A673 (cell line): Measurements from ENCODE around the gene ROM1. TPM values are rescaled to one million over a fixed set of nuclear protein-coding genes. Genes with fewer than 3 reads are reported as not detected.

ENCODE experiments used
- BruUV-seq: library from RNA; stranded (reverse); fragments of 400-500 nt; replicated peaks from 2 replicates; lab custom pipeline; 2021; lab: Mats Ljungman, UMichigan
- CTCF ChIA-PET: fragments of 300-600 bp; sonication (Branson Sonifier 250); formaldehyde crosslinking; loops from one replicate; lab custom pipeline; 2022; ENCODE audit warnings: antibody characterized with exemption; lab: Charles Lee
- POLR2A ChIA-PET: fragments of 300-600 bp; sonication (Branson Sonifier 250); formaldehyde crosslinking; loops from one replicate; lab custom pipeline; 2022; ENCODE audit warnings: antibody characterized with exemption; ENCODE audit not compliant: low non-redundant PET; lab: Charles Lee
- DNase-seq: peaks from one replicate; pipeline ENCODE4 v3.0.0-alpha.2; 2015; ENCODE audit warnings: low spot score
- H3K27ac ChIP-seq: fragments of 200-600 bp; sonication (generic); 2 replicates; pipeline ENCODE4 v1.5.1; 2016; ENCODE audit warnings: mixed run types, low read depth, mild to moderate bottlenecking, mixed read lengths, antibody characterized with exemption, low read length; ENCODE audit not compliant: poor library complexity, severe bottlenecking
- H3K27me3 ChIP-seq: fragments of 200-600 bp; sonication (generic); replicated peaks from 2 replicates; pipeline ENCODE4 v1.6.1; 2017; ENCODE audit warnings: mixed run types, low read depth, mild to moderate bottlenecking, mixed read lengths, antibody characterized with exemption, low read length; ENCODE audit not compliant: insufficient read depth, poor library complexity
- H3K36me3 ChIP-seq: fragments of 200-600 bp; sonication (generic); 2 replicates; pipeline ENCODE4 v1.6.1; 2016; ENCODE audit warnings: mixed run types, mild to moderate bottlenecking, mixed read lengths, antibody characterized with exemption, low read length; ENCODE audit not compliant: insufficient read depth, poor library complexity, severe bottlenecking
- H3K4me1 ChIP-seq: fragments of 200-600 bp; sonication (generic); 2 replicates; pipeline ENCODE4 v1.6.1; 2017; ENCODE audit warnings: mixed run types, mild to moderate bottlenecking, mixed read lengths, antibody characterized with exemption, low read length; ENCODE audit not compliant: insufficient read depth, poor library complexity, severe bottlenecking
- H3K4me3 ChIP-seq: fragments of 200-600 bp; sonication (generic); 2 replicates; pipeline ENCODE4 v1.5.1; 2016; ENCODE audit warnings: low read depth, mixed run types, mild to moderate bottlenecking, mixed read lengths, low read length; ENCODE audit not compliant: poor library complexity, severe bottlenecking
- H3K9me3 ChIP-seq: fragments of 200-600 bp; sonication (generic); 2 replicates; pipeline ENCODE4 v1.6.1; 2016; ENCODE audit warnings: mixed run types, low read depth, mild to moderate bottlenecking, mixed read lengths, antibody characterized with exemption, low read length; ENCODE audit not compliant: poor library complexity, severe bottlenecking
- EZH2 ChIP-seq: fragments of 200-600 bp; sonication (generic); IDR thresholded peaks from 2 replicates; pipeline ENCODE4 v1.6.1; 2017; ENCODE audit warnings: borderline replicate concordance, low read depth, mild to moderate bottlenecking, mixed read lengths, antibody characterized with exemption, low read length; ENCODE audit not compliant: poor library complexity, severe bottlenecking
- intact Hi-C: fragments of 100-400 bp; cut with micrococcal nuclease; formaldehyde crosslinking; loops from one replicate; pipeline ENCODE4 v1.10.0; 2022; ENCODE audit not compliant: unreplicated experiment
- total RNA-seq: library from RNA; stranded (reverse); gene quantifications from 2 replicates; pipeline ENCODE4 v1.2.3, GENCODE V29; 2021
- TF ChIP-seq, protein P1 (sequence below): fragments of 300-800, 200-600 bp; sonication (generic); conservative IDR thresholded peaks from 2 replicates; pipeline ENCODE4 v1.5.1; 2017; ENCODE audit warnings: low read depth, mild to moderate bottlenecking, antibody characterized with exemption, low read length, moderate library complexity, mixed read lengths

The ROM1 gene
- total RNA-seq, 1 experiment from 2014 or later = 1.1 TPM

DNA sequence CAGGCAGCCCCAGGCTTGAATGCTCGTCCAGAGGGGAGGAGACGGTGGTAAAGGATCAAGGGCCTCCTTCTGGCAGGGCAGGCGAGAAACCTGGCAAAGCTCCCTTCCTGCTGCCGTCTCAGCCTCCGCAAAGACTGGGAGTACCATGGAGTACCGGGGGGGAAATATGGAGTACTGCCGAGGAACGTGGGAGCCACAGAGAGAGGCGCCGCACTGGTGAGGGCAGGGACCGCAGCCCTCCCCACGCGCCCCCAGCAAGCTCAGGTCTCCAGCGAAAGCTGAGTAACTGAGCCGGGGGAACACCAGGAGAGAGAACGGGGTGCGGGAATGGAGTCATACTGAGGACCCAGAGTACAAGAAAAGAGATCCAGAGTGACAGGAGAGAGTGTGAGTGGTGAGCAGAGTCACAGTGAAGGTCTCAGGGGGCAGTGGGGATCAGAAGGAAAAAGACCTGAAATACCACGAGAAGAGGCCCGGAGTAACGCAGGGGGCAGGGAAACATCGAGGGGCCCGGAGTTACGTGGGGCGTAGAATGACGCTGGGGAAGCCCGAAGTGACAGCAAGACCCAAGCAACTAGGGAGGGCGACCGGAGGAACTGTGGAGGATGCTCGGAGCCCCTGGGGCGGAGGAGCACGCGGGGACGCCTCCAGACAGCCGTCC is 1.2 kb upstream of the ROM1 start:
- peaks cover 3% of the 10 kb centered on the region for H3K36me3 ChIP-seq
- TF ChIP-seq, protein P1, sequence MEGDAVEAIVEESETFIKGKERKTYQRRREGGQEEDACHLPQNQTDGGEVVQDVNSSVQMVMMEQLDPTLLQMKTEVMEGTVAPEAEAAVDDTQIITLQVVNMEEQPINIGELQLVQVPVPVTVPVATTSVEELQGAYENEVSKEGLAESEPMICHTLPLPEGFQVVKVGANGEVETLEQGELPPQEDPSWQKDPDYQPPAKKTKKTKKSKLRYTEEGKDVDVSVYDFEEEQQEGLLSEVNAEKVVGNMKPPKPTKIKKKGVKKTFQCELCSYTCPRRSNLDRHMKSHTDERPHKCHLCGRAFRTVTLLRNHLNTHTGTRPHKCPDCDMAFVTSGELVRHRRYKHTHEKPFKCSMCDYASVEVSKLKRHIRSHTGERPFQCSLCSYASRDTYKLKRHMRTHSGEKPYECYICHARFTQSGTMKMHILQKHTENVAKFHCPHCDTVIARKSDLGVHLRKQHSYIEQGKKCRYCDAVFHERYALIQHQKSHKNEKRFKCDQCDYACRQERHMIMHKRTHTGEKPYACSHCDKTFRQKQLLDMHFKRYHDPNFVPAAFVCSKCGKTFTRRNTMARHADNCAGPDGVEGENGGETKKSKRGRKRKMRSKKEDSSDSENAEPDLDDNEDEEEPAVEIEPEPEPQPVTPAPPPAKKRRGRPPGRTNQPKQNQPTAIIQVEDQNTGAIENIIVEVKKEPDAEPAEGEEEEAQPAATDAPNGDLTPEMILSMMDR = no peak
- TF ChIP-seq EZH2 = no peak
- peak overlapping the region; percentile 80 for H3K4me3 ChIP-seq
- H3K27me3 ChIP-seq = no peaks in the 10 kb centered on the region
- no peaks in the 10 kb centered on the region for H3K9me3 ChIP-seq
- no TSS peak for BruUV-seq
- peak overlapping the region; percentile 76 for H3K27ac ChIP-seq
- peak; percentile 68 for DNase-seq
- H3K4me1 ChIP-seq = peaks cover 18% of the 10 kb centered on the region
- CTCF ChIA-PET = interaction anchor here (0.7 to 1.2 kb wide), 4 partner anchors 10 to 116 kb away, joined by 3 to 6 read pairs (median 4); partner anchors contain the start of gene MTA2
- intact Hi-C loops = no loop called here
- POLR2A ChIA-PET = interaction anchor here (0.6 to 1.0 kb wide), 2 partner anchors 10 to 21 kb away, joined by 3 to 5 read pairs; partner anchors contain the start of genes MTA2 and TUT1

DNA sequence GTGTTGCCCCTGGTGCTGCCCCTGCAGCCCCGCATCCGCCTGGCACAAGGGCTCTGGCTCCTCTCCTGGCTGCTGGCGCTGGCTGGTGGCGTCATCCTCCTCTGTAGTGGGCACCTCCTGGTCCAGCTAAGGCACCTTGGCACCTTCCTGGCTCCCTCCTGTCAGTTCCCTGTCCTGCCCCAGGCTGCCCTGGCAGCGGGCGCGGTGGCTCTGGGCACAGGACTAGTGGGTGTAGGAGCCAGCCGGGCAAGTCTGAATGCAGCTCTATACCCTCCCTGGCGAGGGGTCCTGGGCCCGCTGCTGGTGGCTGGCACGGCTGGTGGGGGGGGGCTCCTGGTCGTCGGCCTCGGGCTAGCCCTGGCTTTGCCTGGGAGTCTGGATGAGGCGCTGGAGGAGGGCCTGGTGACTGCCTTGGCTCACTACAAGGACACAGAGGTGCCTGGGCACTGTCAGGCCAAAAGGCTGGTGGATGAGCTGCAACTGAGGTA is 278 bp downstream of the ROM1 start:
- TF ChIP-seq, protein P1 = no peak
- TF ChIP-seq EZH2 = no peak
- H3K9me3 ChIP-seq = no peaks in the 10 kb centered on the region
- BruUV-seq = no TSS peak
- POLR2A ChIA-PET = no interaction called here
- peaks cover 11% of the 10 kb centered on the region for H3K4me1 ChIP-seq
- no peak for DNase-seq
- no peaks in the 10 kb centered on the region for H3K27me3 ChIP-seq
- H3K27ac ChIP-seq = peak overlapping the region; percentile 50
- H3K4me3 ChIP-seq = no peak overlapping the region
- intact Hi-C loops = no loop called here
- H3K36me3 ChIP-seq = peaks cover 10% of the 10 kb centered on the region
- CTCF ChIA-PET = no interaction called here

DNA sequence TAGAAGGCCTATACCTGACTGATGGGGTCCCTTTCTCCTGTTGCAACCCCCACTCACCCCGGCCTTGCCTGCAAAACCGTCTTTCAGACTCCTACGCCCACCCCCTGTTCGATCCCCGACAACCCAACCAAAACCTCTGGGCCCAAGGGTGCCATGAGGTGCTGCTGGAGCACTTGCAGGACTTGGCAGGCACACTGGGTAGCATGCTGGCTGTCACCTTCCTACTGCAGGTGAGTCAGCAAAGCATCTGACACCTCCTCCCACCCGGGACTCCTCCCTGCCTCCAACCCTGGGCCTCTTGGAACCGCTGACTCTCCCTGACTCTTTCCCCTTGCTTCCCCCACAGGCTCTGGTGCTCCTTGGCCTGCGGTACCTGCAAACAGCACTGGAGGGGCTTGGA is 1.2 kb downstream of the ROM1 start:
- Histone ChIP-seq H3K27me3 (no peaks in the 10 kb centered on the region), H3K9me3 (no peaks in the 10 kb centered on the region), H3K36me3 (peaks cover 10% of the 10 kb centered on the region), H3K27ac (peak overlapping the region; percentile 50), H3K4me3 (no peak overlapping the region), H3K4me1 (peaks cover 11% of the 10 kb centered on the region)
- no peak for DNase-seq
- CTCF ChIA-PET = no interaction called here
- intact Hi-C loops = no loop called here
- no TSS peak for BruUV-seq
- POLR2A ChIA-PET = no interaction called here
- TF ChIP-seq, protein P1 = no peak
- no peak for TF ChIP-seq EZH2
